ENCODE results near the gene COL8A1.

GRCh38 chr3:99833617-99834205 lies 195.3 kb downstream of the COL8A1 start:
- TF ChIP-seq LEF1 (IDR thresholded peaks at IDR 0.05; ENCODE audit: borderline replicate concordance) (no peak), HDGF (IDR thresholded peaks at IDR 0.05; ENCODE audit: borderline replicate concordance) (no peak), L3MBTL2 (conservative IDR thresholded peaks at IDR 0.05) (no peak)
